T-cell (primary cell): ENCODE results near the gene LIMS3. TPM values are rescaled to one million over a fixed set of nuclear protein-coding genes. Genes with fewer than 3 reads are reported as not detected.
"Not testable (repeated sequence)": the region's sequence is repeated elsewhere in the genome, so short reads cannot be mapped to it uniquely, and the experiment has no call there.

Experiments
- ATAC-seq, 4 experiments: fragments of 200-7000 bp in 3 of 4; fragments of 150-1000 bp in 1 of 4; cut with Tn5 transposase; replicated peaks in 1 of 4; 1 replicate in 3 of 4; 2 replicates in 1 of 4; pipeline ENCODE4 v1.10.0; 2021; ENCODE audit warnings: moderate library complexity in 3 of 4, mild to moderate bottlenecking in 2 of 4, moderate number of reproducible peaks in 1 of 4
- CTCF ChIA-PET, 2 donors: fragments of 300-600 bp; sonication (Branson Sonifier 250); formaldehyde crosslinking; loops; one replicate each; lab custom pipeline; 2022; ENCODE audit warnings: antibody characterized with exemption in 2 of 2; lab: Charles Lee
- POLR2A ChIA-PET, 2 donors: fragments of 300-600 bp; sonication (Branson Sonifier 250); formaldehyde crosslinking; loops; one replicate each; lab custom pipeline; 2022; ENCODE audit warnings: antibody characterized with exemption in 2 of 2; lab: Charles Lee
- DNase-seq, 35 experiments: peaks; one replicate each; pipeline versions ENCODE4 v3.0.0 to v3.0.0-alpha.2; 2013 to 2023
- H3K27ac ChIP-seq: one replicate; pipeline ENCODE4 v1.5.1; 2013; ENCODE audit warnings: low read length
- H3K27me3 ChIP-seq, 2 experiments: replicated peaks in 1 of 2; 1 replicate in 1 of 2; 2 replicates in 1 of 2; pipeline versions ENCODE4 v1.6.1 to v1.7.0; 2013; ENCODE audit warnings: low read length in 1 of 2, mixed read lengths in 1 of 2; ENCODE audit not compliant: control insufficient read depth in 2 of 2, insufficient read depth in 2 of 2; ENCODE audit errors: extremely low read depth in 1 of 2
- H3K36me3 ChIP-seq, 2 donors: 1 replicate in 1 of 2; 2 replicates in 1 of 2; pipeline versions ENCODE4 v1.6.1 to v1.7.0; 2013; ENCODE audit warnings: low read length in 1 of 2; ENCODE audit not compliant: control insufficient read depth in 2 of 2, insufficient read depth in 1 of 2; ENCODE audit errors: extremely low read depth in 1 of 2
- H3K4me1 ChIP-seq, 2 experiments: 1 replicate in 1 of 2; 2 replicates in 1 of 2; pipeline versions ENCODE4 v1.6.1 to v1.7.0; 2013; ENCODE audit warnings: low read length in 2 of 2, mixed read lengths in 1 of 2; ENCODE audit not compliant: insufficient read depth in 2 of 2, control insufficient read depth in 1 of 2; ENCODE audit errors: extremely low read depth in 1 of 2
- H3K4me3 ChIP-seq, 2 donors: 1 replicate in 1 of 2; 2 replicates in 1 of 2; pipeline versions ENCODE4 v1.5.1 to v1.7.0; 2013; ENCODE audit warnings: mild to moderate bottlenecking in 2 of 2, low read length in 1 of 2, moderate library complexity in 1 of 2; ENCODE audit not compliant: control insufficient read depth in 1 of 2; ENCODE audit errors: extremely low read depth in 1 of 2
- H3K9me3 ChIP-seq: 2 replicates; pipeline ENCODE4 v1.7.0; 2013
- H3K27ac Mint-ChIP-seq, 2 donors: one replicate each; pipeline ENCODE4 v1.8.0; 2020 to 2021; ENCODE audit warnings: mild to moderate bottlenecking in 2 of 2, mixed read lengths in 2 of 2
- H3K27me3 Mint-ChIP-seq, 2 donors: one replicate each; pipeline ENCODE4 v1.8.0; 2021 to 2022; ENCODE audit warnings: mixed read lengths in 2 of 2
- H3K36me3 Mint-ChIP-seq: one replicate; pipeline ENCODE4 v1.8.0; 2021; ENCODE audit warnings: mixed read lengths
- H3K4me1 Mint-ChIP-seq, 3 donors: one replicate each; pipeline ENCODE4 v1.8.0; 2020 to 2022; ENCODE audit warnings: mixed read lengths in 3 of 3, mild to moderate bottlenecking in 1 of 3
- H3K4me3 Mint-ChIP-seq, 3 donors: one replicate each; pipeline ENCODE4 v1.8.0; 2020 to 2022; ENCODE audit warnings: mild to moderate bottlenecking in 3 of 3, mixed read lengths in 3 of 3, moderate library complexity in 3 of 3
- H3K9me3 Mint-ChIP-seq, 3 donors: one replicate each; pipeline ENCODE4 v1.8.0; 2020 to 2022; ENCODE audit warnings: mixed read lengths in 3 of 3
- WGBS: methylation state at CpG from one replicate; pipeline ENCODE4 v1.1.5; 2013; ENCODE audit warnings: missing lambda C conversion rate; ENCODE audit not compliant: insufficient coverage; 5-methylcytosine and 5-hydroxymethylcytosine counted together
- total RNA-seq, 35 experiments: library from RNA in 6 of 35; stranded (reverse) in 6 of 35; fragments of 120-200 nt in 1 of 35; gene quantifications; one replicate each; pipeline versions ENCODE4 v1.2.1 to v1.2.4 and lab custom pipeline; 2013 to 2026

Gene LIMS3
- 1 to 10 TPM in 2 of 5 donors, under 1 TPM in 1, not detected in 2; 0.73 to 1.8 (median 1.5) TPM for total RNA-seq
- total RNA-seq (2013), result 5.3 TPM
- 0 to 0.07 (median 0) reads per million in 29 experiments for total RNA-seq (lab: John Stamatoyannopoulos, UW)

DNA sequence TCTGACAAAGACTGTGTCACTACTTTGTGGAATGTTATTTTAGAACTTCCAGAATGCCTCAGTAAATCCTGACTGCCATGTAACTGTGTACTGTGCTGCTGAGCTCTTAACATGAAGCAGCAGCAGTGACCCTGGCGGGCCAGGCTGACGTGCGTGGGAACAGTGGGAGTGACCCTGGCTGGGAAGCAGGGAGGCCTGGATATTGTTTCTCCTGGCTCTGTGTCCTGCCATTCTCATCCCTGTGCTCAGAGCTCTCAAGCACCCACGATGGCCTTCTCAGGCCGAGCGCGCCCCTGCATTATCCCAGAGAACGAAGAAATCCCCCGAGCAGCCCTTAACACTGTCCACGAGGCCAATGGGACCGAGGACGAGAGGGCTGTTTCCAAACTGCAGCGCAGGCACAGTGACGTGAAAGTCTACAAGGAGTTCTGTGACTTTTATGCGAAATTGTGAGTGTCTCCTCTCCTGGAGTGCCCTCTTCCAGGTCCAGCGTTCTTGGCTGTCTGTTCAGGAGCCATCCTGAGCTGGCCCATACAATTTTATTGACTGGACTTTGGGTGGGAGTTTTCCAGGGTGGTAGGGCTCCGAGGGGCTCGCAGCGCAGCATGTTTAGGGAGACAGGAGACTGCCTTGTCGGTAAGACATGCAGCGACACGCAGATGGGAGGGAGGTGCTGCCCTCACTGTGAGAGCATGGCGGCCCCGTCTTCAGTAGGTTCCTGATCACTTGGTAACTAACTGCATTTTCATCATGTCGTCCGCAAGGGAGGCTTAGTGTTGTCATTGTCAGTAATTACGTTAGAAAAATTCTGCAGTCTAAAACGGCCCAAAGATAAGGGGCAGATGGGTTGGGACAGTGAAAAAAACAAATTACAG is at the start of gene LIMS3:
TSS of gene LIMS3 (plus strand) at position 227 of the 875 bp plus-strand sequence. CDS start at position 268, 41 bp downstream.
- not testable (repeated sequence) for H3K36me3 Mint-ChIP-seq, H3K27ac Mint-ChIP-seq

DNA sequence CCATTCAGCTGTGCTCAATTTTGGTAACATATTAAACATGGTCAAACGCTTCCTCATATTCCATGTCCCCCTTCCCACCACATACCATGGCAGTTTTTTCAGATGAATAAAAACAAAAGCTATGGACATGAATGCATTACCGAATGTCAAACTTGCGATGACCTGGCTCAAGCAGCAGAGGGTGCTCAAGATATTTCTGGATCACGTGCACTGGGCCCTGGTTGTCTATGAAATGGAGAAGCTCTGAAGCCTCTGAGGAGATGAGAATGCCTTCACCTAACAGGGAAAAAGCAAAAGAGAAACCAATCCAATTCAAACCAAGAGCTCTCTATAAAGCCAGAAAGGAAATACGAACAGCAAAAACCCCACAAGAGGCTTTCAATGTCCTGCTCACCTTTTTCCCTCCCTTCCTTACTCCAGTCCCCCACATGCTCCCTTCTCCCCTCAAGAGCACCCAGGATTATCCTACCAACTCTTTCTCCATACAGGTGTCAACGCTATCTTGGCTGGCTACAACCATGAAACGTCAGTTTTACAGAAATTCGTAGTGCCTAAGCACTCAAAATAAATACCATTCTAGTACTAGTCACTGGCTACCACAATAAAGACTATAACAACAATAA is 27.2 kb upstream of the LIMS3 start:
- H3K27ac Mint-ChIP-seq, H3K27me3 ChIP-seq, H3K27ac ChIP-seq, DNase-seq, H3K4me1 ChIP-seq, H3K36me3 ChIP-seq, H3K9me3 Mint-ChIP-seq, POLR2A ChIA-PET, CTCF ChIA-PET, H3K4me3 Mint-ChIP-seq, H3K36me3 Mint-ChIP-seq, H3K9me3 ChIP-seq, H3K27me3 Mint-ChIP-seq, H3K4me1 Mint-ChIP-seq, H3K4me3 ChIP-seq: not testable (repeated sequence)
- no CpG with 5 or more reads among the region's 8 CpGs for WGBS
- peak; percentile 55 to 72 (median 64) for ATAC-seq

More for the DNA sequence above, at the start of gene LIMS3:
- DNase-seq, H3K4me1 ChIP-seq, H3K27me3 Mint-ChIP-seq, H3K27ac ChIP-seq, H3K4me3 ChIP-seq, H3K4me1 Mint-ChIP-seq, H3K36me3 ChIP-seq, H3K27me3 ChIP-seq, ATAC-seq, H3K9me3 Mint-ChIP-seq, CTCF ChIA-PET, POLR2A ChIA-PET, H3K9me3 ChIP-seq, H3K4me3 Mint-ChIP-seq: not testable (repeated sequence)
- no CpG with 5 or more reads among the region's 28 CpGs for WGBS

DNA sequence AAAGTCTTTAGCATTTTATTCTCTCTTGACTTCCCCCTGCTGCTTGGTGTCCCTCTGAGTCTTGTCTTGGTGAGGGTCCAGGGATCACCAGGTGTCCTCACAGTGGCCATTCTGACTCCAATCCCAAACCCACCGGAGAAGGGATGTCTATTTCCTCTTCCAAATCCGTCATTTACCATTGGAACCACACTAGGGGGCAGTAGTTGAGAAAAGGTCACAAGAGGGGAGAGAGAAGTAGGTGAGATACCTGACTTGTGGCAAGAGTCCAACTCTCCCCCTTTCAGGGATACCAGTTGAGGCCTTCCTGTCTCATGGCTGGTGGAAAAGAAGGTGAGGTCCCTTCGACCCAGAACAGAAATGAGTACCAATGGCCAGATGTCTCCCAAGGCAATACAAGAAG is 21.9 kb upstream of the LIMS3 start:
- H3K4me1 ChIP-seq, H3K36me3 Mint-ChIP-seq, H3K4me3 Mint-ChIP-seq, H3K4me1 Mint-ChIP-seq, H3K27ac ChIP-seq, H3K4me3 ChIP-seq, H3K27me3 Mint-ChIP-seq, H3K9me3 ChIP-seq, H3K27me3 ChIP-seq, CTCF ChIA-PET, POLR2A ChIA-PET, ATAC-seq, H3K9me3 Mint-ChIP-seq, DNase-seq, H3K27ac Mint-ChIP-seq, H3K36me3 ChIP-seq: not testable (repeated sequence)
- no CpG with 5 or more reads among the region's 3 CpGs for WGBS

DNA sequence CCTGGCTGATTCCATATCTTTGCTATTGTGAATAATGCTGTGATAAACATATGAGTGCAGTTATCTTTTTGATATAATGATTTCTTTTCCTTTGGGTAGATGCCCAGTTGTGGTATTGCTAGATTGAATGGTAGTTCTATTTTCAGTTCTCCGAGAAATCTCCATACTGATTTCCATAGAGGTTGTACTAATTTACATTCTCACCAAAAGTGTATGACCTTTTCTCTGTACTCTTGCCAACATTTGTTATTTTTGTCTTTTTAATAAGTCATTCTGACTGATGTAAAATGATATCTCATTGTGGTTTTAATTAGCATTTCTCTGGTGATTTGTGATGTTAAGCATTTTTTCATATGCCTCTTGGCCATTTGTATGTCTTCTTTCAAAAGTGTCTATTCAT is 16.4 kb upstream of the LIMS3 start:
- H3K36me3 Mint-ChIP-seq, POLR2A ChIA-PET, H3K4me1 ChIP-seq, CTCF ChIA-PET, H3K27ac ChIP-seq, H3K27me3 ChIP-seq, H3K27me3 Mint-ChIP-seq, H3K9me3 ChIP-seq, DNase-seq, H3K9me3 Mint-ChIP-seq, H3K4me1 Mint-ChIP-seq, H3K4me3 ChIP-seq, H3K27ac Mint-ChIP-seq, H3K4me3 Mint-ChIP-seq, H3K36me3 ChIP-seq, ATAC-seq: not testable (repeated sequence)
- no CpG with 5 or more reads among the region's 1 CpG for WGBS

GRCh38 chr2:109888414-109888813 is 10.1 kb upstream of the LIMS3 start:
- ATAC-seq, H3K4me1 ChIP-seq, H3K36me3 Mint-ChIP-seq, H3K4me1 Mint-ChIP-seq, H3K4me3 ChIP-seq, H3K27me3 Mint-ChIP-seq, H3K27ac Mint-ChIP-seq, H3K4me3 Mint-ChIP-seq, POLR2A ChIA-PET, H3K9me3 ChIP-seq, H3K36me3 ChIP-seq, H3K9me3 Mint-ChIP-seq, DNase-seq, H3K27ac ChIP-seq, H3K27me3 ChIP-seq, CTCF ChIA-PET: not testable (repeated sequence)
- no CpG with 5 or more reads among the region's 4 CpGs for WGBS

DNA sequence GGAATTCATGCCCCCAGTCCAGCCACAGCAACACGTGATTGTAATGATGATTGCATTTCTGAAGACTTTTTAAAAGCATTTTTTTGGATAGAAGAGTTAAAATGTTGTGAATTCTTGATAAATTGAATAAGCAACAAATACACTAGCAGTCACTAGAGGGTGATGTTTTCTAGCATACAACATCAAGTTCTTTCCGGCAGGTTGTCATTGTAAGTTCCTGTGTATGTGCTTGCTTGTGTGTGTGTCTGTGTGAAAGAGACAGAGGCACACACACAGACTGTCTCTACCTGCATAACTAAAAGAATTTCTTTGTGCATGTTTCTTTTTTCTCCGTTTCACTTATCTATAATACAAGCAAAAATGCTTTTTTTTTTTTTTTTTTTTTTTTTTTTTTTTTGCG is 8.6 kb upstream of the LIMS3 start:
- H3K4me3 Mint-ChIP-seq, H3K36me3 ChIP-seq, H3K4me3 ChIP-seq, H3K4me1 ChIP-seq, DNase-seq, POLR2A ChIA-PET, H3K27me3 Mint-ChIP-seq, H3K27ac ChIP-seq, H3K4me1 Mint-ChIP-seq, H3K9me3 ChIP-seq, H3K9me3 Mint-ChIP-seq, H3K27ac Mint-ChIP-seq, H3K36me3 Mint-ChIP-seq, ATAC-seq, CTCF ChIA-PET, H3K27me3 ChIP-seq: not testable (repeated sequence)
- no CpG with 5 or more reads among the region's 4 CpGs for WGBS
